Non-pigmented ciliary epithelial cell (primary cell): ENCODE results near the gene ABCC3.

Experiments used
- DNase-seq: peaks from one replicate; pipeline ENCODE4 v3.0.0-alpha.2; 2010; ENCODE audit warnings: low read depth

Gene ABCC3

GRCh38 chr17:50642722-50643656 lies 8.3 kb downstream of the ABCC3 start:
- DNase-seq, result no peak

DNA sequence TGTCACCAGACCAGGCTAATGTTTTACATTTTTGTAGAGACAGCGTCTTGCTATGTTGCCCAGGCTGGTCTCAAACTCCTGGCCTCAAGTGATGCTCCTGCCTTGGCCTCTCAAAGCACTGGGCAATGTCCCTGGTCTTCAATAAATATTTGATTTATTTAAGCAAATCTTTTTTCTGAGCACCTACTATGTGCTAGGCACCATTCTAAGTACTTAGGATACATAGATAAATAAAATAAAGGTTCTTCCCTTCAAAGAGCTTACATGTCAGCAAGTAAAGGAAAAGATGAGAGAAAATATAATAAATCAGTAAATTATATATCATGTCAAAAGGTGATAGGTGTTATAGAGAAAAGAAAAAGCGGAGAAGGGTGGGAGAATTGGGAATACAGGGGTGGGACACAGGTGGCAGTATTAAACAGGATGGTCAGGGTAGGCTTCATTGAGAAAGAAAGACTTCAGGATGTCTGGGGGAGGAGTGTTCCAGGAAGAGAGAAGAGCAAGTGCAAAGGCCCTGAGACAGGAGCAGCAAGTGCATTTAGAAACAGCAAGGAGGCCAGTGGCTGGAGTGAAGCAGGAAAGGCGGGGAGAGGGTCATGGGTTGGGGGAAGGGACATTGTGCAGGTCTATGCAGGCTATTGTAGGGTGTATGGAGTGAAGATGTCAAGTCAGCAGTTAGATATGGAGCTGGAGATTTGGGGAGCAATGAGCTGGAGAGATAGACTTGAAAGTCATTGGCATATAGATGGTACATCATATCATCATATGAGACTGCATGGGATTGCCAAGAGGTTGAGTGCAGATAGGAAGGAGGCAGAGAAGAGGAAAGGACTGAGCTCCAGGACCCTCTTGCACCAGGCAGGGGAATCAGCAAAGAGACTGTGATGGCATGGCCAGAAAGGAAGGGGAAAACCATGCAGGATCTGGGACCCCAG lies 11.3 kb downstream of the ABCC3 start:
- DNase-seq, result no peak

GRCh38 chr17:50647187-50647586 lies 12.5 kb downstream of the ABCC3 start:
- DNase-seq, result no peak

- DNase-seq, result no peak
These were observed 14.6 kb downstream of the ABCC3 start for GRCh38 chr17:50649042-50649908.

- no peak for DNase-seq
These were observed 17.0 kb downstream of the ABCC3 start for GRCh38 chr17:50651661-50652060.

DNA sequence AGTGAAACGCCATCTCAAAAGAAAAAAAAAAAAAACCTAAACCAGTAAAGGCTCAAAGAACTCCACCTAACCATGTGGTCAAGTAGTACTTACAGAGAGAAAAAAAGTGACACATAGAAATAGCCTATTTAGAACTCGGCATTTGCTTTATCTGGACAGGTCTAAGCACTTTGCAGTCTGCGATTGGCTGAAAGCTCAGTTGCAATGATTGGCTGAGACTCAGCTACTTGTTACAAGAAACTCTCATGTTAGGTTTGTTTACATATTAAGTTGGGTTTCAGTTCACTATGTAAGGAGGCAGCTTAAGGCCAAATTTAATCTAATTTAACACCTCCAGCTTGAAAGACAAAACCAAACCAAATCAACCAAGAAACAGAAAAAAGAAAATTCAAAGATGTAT lies 19.1 kb downstream of the ABCC3 start:
- DNase-seq, result no peak

DNA sequence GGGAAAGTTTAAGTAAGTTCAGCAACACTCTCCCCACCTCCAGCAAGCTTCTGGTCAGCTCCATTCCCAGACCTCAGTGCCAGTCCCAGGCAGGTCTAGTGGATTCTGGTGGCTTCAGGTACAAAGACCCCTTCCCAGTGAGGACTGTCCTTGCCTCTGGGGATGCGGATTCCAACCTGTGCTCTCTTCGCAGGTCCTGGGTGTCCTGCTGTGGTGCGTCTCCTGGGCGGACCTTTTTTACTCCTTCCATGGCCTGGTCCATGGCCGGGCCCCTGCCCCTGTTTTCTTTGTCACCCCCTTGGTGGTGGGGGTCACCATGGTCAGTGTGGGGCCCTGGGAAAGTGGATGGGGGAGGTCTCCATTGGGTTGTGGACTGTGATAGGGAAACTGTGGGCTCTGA lies 21.8 kb downstream of the ABCC3 start:
- DNase-seq, result no peak

GRCh38 chr17:50657054-50657453 lies 22.4 kb downstream of the ABCC3 start:
- no peak for DNase-seq

DNA sequence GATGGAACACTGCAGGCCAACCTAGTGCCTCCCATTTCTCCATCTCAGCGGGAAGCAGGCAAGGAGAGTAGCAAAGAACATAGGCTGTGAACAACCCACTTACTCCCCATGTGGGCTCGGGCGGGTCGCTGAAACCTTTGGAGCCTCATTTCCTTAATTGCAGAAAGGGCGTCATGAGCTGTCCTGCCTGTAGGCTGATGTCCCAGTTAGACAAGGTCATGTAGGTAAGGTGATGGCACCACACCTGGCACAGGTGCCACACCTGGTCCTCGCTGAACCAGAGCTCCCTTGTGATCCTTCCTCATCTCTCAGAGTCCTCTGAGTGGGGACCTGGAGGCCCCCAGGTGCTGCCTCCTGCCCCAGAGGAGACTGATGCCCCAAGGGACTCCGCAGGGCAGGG lies 22.9 kb downstream of the ABCC3 start:
- DNase-seq, result no peak

DNA sequence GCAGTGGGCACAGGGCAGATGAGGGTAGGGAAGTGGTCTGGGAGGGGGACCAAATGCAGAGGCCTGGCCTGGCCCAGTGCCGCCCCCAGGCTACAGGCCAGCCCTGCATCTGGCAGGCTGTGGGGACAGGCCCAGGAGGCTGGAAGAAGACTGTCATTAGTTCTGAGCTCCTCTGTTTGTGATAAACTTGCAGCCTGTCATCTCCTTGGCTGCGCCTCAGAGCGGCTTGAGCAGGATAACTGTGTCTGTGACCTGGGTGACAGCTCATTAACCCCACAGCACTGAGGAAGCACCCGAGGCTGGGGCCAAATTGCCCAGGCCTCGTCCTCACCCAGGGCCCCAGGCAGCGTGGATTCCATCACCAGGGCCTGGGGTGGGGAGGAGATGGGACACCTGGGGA lies 23.9 kb downstream of the ABCC3 start:
- DNase-seq, result no peak

- DNase-seq, result no peak
These were observed 24.5 kb downstream of the ABCC3 start for GRCh38 chr17:50659179-50659578.

DNA sequence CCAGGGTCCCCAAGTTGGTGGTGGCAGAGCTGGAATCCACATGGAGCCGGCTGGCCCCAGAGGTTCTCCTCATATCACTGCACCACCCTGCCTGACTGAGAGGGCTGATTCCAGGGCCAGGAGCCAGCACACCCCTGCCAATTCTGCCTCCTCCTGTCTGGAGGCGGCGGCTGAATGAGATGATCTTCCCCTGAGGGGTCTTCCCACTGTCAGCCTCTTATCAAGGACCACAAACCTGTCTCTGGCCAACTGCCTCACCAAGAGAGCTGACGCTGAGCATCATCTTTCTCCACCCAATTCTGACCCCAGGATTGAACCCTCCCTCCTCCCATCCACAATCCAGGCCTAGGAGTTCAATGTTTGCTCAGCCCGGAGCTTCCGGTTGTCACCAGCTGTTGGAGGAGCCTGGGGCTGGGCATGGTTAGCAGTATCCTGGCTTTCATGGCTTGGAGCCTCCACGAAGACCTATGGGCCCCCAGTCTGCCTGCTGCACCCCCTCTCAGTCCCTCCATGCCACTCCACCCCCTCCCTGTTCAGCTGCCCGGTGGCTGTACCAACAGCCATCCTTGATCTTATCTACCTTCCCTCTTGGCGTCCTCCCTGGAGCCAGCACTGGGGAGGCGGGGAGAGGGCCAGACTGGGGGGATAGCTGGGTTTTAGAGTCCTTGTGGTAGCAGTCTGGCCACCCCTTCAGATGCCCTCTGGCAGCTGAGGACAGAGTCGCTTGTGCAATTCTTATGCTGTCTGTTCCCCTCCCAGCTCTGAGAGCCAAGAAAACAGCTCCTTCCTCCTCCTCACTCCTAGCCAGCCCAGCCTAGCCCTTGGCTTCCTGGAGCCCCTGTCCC lies 25.6 kb downstream of the ABCC3 start:
- DNase-seq, result no peak

DNA sequence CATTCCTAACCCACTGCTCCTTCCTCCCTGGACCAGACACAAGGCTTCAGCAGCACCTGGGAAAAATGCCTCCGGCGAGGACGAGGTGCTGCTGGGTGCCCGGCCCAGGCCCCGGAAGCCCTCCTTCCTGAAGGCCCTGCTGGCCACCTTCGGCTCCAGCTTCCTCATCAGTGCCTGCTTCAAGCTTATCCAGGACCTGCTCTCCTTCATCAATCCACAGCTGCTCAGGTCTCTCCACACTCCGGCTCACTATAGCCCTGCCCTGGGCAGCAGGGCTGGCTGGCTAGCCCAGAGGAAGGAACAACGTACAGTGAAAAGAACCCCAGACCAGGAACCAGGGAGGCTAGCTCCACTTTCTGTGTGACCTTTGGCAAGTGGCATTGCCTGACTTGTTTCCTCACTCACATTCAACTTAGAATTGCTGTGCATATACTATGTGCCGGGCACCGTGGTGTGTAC lies 26.2 kb downstream of the ABCC3 start:
- DNase-seq, result no peak

DNA sequence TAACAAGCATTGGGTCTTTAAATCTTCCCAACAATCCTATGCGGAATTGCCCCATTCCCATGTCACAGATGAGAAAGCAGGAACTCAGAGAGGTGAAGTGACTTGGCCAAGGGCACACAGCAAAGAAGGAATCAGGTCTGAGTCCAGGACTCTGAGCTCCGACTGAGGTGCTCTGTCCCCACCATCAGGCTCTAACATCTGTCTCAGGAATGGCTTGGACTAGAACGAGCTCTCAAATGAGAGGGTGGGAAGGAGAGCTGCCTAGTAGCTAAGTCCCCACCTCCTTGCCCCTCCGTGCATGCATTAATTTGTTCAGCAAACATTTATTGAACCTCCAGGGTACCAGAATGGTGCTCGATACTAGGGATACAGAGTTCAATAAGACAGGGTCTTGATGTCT lies 26.7 kb downstream of the ABCC3 start:
- DNase-seq, result no peak

DNA sequence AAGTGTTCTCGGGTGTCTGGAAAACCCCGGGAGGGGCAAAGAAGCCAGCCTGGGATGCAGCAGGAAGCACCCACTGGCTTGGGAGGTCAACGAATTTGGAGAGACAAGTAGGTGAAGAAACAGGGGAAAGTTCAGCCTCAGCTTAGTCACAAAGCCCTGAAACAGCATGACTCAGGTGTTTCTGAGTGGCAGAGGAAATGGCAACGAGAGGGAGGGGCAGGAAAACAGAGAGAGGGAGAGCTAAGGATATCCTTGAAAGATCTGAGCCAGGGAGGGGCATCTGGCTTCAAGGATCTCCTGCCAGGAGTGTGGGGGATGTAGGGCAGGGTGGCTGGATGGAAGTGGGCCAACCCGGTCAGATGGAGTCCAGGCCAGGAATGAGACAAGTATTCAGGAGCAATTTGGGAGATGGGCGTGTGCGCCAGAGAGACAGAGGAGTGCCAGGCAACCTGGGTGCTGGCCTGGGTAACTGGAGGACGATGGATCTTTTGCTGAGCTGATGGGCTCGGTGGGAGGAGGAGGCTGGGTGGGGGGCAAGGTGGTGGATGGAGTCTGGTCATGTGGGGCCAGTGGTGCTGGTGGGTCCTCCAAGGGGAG lies 27.2 kb downstream of the ABCC3 start:
- peak; percentile 36 for DNase-seq

- DNase-seq, result no peak
These were observed 28.0 kb downstream of the ABCC3 start for GRCh38 chr17:50662632-50663225.

GRCh38 chr17:50663812-50664374 lies 29.2 kb downstream of the ABCC3 start:
- no peak for DNase-seq

DNA sequence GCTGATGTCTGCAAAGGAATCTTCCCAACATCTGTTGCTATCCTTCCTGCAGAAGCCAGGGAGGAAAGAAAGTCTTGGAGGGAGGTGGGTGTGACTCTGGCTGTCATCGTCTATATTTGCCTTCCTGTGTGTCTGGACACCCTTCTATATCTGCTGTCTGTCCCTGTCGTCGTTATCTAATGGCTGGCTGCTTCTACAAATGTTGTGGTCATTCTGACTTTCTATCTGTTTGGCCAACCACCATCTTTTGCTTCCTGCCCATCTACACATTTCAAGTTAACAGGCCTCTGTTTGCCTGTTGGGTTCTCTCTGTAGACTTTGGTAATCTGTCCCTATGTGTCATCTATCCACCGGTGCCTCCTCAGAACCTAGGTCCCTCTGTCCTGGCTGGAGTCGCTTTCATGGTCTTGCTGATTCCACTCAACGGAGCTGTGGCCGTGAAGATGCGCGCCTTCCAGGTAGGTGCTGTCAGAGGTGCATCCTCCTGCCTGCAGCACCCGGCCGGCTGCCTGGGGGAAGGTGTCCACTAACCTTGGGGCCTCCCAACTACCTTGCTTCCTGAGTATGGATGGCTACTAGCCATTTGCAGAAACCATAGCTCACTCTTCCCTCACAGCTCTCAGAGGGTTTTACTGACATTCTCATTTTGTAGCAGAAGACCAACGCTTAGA lies 30.2 kb downstream of the ABCC3 start:
- no peak for DNase-seq

- no peak for DNase-seq
These were observed 31.2 kb downstream of the ABCC3 start for GRCh38 chr17:50665838-50666237.
